Fibroblast of mammary gland (primary cell): ENCODE measurements around the gene BMAL2.
A peak's percentile ranks its signal among the peaks of the same experiment; 100 is the strongest.

Experiments used
- DNase-seq: peaks from one replicate; pipeline ENCODE4 v3.0.0-alpha.2; 2010; ENCODE audit warnings: low read depth
- H3K4me3 ChIP-seq: 2 replicates; pipeline ENCODE4 v1.5.1; 2011; ENCODE audit warnings: low read depth, mild to moderate bottlenecking, low read length, moderate library complexity; ENCODE audit not compliant: control insufficient read depth
- CTCF ChIP-seq: conservative IDR thresholded peaks from 2 replicates; pipeline ENCODE4 v1.5.1; 2011; ENCODE audit warnings: low read depth, low read length, inconsistent platforms; ENCODE audit not compliant: control insufficient read depth, insufficient read depth

BMAL2 gene

DNA sequence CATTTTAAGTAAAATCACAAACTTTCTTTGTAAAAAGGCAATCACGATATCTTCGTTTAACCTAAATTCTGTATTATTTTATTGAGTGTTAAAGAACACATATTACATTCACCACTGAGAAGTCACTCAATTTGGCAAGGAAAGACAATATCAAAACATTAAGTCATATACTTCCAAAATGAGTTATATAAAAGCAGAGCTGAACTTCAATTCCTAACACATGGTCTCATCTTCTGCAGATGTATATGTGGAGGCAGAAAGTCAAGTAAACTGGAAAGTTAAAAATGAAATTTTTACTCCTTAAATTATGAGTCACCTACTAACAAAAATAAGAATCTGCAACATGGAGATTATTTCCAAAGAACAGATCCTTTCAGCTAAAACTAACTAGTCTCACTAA, 28.7 kb downstream of the BMAL2 start:
- no peak for TF ChIP-seq CTCF
- no peak overlapping the region for H3K4me3 ChIP-seq
- peak; percentile 70 for DNase-seq

DNA sequence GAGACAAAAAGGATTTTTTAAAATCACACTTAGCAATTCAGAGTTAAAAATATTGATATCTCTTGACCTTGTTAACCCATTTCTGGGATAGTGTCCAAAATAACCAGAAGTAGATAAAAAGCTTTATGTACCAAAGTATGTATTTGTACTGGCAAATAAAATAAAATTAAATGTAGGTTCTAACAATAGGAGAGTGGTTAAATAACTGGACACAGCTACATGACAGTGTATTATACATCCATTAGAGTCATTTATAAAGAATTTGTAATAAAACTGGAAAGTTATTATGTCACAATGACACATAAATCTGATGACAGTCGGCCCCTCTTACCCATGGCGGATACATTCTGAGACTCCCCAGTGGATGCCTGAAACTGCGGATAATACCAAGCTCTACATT, 34.0 kb downstream of the BMAL2 start:
- no peak for TF ChIP-seq CTCF
- H3K4me3 ChIP-seq: no peak overlapping the region
- no peak for DNase-seq

DNA sequence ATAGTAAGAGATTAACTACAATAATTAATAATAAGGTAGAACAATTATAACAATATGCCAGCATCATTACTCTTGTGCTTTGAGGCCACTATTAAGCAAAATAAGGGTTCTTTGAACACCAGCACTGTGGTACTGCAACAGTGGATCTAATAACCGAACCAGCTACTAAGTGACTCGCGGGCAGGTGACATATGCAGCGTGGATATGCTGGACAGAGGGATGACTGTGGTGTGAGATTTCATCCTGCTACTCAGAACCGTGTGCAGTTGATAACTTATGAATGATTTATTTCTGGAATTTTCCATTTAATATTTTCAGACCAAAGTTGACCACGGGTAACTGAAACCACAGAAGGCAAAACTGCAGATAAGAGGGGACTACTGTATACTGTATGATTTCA, 34.4 kb downstream of the BMAL2 start:
- H3K4me3 ChIP-seq: no peak overlapping the region
- TF ChIP-seq CTCF: no peak
- DNase-seq: no peak

- no peak overlapping the region for H3K4me3 ChIP-seq
- DNase-seq: peak; percentile 95
- TF ChIP-seq CTCF: no peak
These were observed 49.6 kb downstream of the BMAL2 start for GRCh38 chr12:27382171-27382795.
